Cortex of kidney (tissue), 1 donor: ENCODE measurements around the gene RNF223.

Experiments
- DNase-seq: peaks from one replicate; lab custom pipeline; 2025; lab: John Stamatoyannopoulos, UW

The RNF223 gene

DNA sequence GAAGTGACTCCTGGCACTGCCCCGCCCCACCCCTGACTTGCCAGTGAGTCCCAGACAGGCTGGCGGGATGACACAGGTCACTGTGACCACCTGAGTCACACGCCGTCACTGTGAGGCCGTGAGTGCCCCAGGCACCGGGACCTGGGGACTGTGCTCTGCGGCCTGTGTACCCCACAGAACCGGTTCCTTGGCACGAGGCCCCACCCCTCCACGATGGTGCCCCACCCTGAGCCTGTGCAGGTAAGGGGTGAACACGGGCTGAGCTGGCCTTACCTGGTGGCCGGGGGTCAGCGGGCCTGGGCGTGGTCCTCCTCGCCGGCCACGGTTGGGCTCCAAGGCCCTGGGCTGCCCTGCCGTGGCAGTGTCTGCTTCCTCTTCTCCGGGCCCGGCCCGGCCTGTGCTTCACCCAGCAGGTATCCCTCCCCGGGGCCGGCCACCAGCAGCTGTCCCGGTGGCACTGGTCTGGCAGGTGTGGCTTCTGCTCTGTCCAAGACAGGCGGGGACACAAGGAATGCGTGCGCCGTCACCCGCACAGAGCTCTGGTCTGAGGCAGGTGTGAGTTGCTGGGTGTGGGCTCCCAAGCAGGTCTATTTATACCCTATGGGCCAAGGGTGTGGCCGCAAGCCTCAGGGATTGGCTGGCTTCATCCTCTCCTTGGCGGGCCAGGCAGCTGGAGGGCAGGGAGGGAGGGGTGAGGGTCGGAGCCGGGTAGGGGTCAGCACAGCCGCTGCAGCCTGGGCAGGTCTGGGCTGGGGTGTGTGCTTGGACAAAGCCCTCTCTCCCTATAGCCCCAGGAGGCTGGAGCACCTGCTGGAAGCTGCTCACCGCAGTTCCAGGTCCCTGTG is at the start of gene RNF223:
Gene RNF223 (minus strand): TSS at position 564 of the 845 bp plus-strand sequence. CDS start 1,740 bp downstream, outside the sequence.
- DNase-seq, result no peak

GRCh38 chr1:1122981-1123480 is 48.9 kb upstream of the RNF223 start:
- no peak for DNase-seq

DNA sequence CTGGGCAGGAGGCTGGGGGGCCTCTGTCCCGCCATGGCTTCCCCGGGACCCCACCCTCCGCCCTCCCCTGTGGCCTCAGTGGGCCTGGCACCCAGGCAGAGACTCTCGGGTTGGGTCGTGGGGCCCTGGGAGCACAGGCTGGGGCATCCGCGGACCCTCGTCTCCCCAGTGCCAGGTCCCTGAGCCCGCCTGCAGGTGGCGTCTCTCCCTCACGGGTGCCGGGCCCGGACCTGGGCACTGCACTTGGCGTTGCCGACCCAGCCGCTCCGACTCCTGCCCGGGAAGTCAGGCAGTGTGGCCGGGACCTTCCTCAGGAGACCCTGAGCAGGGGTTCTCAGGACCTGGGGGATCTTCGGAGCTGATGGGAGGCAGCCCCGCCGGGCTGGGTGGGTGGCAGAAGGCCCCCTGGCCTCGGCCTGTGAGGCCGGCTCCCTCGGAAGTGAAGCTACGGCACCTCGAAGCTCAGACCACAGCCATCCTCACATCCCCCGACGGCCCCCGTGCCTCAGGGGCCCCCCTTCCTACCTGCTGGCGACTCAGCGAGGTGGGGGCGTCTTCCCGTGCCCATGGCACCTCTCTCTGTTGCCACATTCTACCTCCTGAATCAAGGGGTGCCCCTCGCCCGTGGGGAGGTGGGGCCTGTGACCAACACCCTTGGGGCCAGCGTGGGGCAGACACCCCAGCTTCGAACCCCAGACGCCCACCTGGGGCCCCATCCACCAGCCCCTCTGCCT is 48.1 kb upstream of the RNF223 start:
- DNase-seq, result no peak

GRCh38 chr1:1121611-1122077 is 47.5 kb upstream of the RNF223 start:
- no peak for DNase-seq

DNA sequence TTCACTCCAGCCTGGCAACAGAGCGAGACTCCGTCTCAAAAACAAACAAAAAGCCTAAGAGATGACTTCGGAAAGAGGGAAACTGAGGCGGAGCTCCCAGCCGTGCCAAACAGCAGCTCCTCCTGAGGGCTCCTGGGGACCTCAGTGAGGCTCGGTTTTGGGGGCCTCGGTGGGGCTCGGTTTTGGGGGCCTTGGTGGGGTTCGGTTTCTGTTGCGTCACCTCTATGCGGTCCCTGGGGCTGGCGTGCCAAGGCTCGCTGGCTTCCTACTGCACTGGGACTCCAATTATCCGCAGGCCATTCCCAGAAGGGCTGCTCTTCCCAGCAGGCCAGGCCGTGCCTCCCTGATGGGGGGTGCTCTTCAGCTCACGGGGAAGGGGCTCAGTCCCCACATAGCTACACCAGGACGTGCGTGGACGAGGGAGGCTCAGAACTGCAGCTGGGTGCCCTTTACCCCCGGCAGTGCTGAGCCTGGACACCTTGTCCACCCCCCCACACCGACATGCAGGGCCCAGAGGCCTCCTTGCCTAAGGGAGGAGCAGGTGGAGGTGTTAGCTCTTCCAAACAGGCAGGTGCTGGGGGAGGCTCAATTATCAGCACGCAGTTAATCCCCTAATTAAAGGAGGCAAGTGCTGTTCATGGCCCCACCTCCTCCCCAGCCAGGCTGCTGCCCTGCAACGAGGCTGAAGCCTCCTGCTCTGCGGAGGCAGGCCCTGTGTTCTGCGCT is 46.9 kb upstream of the RNF223 start:
- DNase-seq, result no peak

GRCh38 chr1:1120096-1120495 is 46.0 kb upstream of the RNF223 start:
- no peak for DNase-seq

DNA sequence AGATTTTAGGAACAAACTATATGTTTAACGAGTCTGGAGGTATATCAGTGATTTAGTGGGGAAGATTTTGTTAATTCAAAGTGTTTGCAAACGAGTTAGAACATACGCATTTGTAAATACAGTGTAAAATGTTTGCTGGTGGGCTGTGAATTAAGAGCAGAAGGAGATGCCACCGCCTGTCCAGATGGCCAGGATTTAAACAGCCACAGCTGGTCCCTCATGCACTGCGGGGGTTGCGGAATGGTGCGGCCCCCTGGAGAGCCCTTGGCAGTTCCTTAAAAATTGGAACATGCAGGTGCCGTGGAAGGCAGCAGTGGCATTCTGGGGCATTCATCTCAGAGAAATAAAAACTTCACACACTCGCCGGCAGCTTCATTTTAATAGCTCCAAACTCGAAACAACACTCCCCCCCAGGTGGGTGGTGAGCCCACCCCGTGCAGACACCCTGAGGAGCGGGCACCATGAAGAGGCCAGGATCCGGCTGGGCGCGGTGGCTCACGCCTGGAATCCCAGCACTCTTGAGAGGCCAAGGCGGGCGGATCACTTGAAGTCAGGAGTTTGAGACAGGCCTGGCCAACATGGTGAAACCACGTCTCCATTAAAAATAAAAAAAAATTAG is 45.3 kb upstream of the RNF223 start:
- DNase-seq, result no peak

- DNase-seq, result no peak
Observed at GRCh38 chr1:1118876-1119220, 44.7 kb upstream of the RNF223 start.

- DNase-seq, result no peak
Observed at GRCh38 chr1:1118011-1118875, 44.1 kb upstream of the RNF223 start.

DNA sequence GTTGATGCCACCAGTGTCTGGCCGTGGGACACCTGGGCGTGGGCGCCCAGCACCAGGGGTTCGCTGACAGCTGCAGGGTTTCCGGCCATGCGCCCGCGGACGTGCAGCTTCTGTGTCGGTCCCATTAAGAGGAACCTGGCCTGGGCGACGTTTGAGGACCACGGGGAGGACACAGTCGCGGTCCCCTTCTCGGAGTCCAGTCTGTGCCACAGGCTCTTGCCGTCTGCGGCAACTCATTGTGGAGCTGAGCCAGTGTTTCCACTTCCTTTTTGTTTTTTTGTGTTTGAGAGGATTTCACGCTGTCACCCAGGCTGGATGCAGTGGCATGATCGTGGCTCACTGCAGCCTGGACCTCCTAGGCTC is 43.3 kb upstream of the RNF223 start:
- DNase-seq, result no peak

DNA sequence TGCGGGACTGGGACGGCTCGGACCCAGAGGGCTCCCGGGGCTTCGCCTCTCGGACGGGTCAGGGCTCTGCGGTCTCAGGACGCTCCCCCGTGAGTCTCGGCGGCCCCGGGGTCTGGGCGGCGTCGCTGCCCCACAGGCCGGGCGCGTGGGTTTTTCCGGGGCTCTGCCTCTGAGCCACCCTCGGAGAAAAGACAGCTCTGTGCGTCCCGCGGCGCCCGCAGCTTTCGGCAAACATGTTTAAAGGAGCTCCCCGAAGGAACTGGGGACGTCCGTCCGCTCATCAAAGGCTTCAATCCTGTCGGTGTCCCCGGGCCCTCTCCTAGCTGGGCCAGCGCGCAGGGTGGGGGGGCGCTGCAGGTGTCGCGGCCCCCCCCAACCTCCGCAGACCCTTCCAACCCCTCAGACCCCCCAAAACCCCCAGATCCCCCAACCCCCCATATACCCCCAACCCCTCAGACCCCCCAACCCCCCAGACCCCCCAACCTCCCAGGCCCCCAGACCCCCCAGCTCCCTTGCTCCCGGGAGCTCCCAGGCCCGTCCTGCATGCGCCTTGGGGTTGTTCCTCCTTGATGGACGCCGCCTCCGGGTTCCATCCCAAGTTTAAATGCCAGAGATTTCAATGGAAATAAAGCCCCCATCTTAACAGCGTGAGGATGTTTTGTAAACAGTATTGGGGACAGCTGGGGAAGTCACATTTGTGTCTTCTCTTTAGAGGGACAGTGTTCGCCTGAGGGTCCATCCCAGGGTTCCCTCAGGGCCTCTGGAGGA is 42.8 kb upstream of the RNF223 start:
- DNase-seq, result no peak

GRCh38 chr1:1115786-1116700 is 41.9 kb upstream of the RNF223 start, which contains the start of gene C1orf159:
TSS of gene C1orf159 (minus strand) at chr1:1116089. CDS start at chr1:1091543, 24,546 bp downstream.
- peak; percentile 49 for DNase-seq

GRCh38 chr1:1115136-1115785 is 41.2 kb upstream of the RNF223 start:
- DNase-seq, result no peak

DNA sequence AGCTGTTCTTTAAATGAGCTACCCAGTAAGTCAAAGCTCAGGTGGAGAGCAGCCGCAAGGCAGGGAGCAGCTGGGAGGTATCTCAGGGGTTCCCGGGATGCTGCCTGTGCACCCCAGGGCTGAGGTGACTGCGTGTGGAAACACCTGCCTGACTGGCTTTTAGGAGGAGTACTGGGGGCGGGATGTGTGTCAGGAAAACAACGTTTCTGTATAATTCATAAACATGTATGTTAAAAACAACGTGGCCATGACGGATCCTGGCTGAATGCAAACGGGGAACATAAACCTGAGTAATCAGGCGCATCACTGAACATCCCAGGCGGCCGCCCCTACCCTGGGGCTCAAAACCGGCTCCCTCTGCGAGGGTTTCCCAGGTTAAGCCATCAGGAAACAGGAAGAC is 40.3 kb upstream of the RNF223 start:
- no peak for DNase-seq

DNA sequence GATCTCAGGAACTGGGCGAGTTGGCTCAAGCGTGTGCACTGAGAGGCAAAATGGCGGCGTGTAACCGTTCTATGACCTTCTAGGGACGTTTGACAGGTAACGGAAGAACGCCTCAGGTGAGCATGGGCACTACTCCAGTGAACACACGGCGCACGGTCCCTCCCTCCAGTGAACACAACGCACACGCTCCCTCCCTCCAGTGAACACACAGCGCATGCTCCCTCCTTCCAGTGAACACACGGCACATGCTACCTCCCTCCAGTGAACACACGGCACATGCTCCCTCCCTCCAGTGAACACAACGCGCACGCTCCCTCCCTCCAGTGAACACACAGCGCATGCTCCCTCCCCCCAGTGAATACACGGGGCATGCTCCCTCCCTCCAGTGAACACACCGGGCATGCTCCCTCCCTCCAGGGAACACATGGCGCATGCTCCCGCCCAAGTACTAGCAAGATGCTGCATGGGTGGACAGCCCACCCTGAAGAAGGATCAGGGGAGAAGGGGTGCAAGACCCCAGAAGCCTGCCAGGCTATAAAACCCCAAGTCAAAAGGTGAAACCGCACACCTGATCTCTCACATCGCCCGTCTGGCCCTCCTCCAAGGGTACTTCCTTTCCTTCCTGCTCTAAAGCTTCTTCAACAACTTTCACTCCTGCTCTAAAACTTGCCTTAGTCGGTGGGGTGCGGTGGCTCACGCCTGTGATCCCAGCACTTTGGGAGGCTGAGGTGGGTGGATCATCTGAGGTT is 38.3 kb upstream of the RNF223 start:
- no peak for DNase-seq

DNA sequence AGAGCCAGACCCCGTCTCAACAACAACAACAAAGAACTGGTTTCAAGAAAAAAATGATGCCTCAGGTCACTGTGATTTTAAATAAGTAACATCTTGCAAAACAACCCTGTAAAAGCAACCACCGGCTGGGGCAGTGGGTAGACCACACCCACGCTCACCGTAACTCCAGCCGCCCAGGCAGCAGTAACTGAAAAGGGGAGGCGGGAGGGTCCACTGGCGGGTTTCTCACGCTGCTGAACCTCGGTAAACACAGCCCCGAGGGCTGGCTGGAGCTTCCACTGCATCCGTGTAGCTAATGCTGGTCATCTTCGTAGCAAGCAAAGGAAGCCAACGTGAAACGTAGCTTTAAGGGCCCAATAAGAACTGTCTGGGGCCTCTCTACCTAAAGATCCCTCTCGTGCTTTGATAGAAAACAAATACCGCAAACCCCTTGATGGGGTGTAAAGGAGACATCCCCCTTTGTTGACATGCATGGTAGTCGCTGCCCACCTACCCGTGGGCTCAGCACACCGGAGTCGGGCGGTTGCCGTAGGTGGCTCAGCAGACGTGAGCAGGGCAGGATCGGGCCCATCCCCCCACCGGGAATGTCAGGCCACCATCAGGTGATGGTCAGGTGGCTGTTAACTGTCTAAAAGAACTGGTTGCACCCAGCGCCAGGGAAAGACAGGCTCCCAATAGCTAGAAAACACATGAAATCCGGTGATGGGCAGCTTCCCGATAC is 37.6 kb upstream of the RNF223 start:
- DNase-seq, result no peak

GRCh38 chr1:1110561-1110971 is 36.5 kb upstream of the RNF223 start:
- DNase-seq, result no peak
